GM19193 (cell line): ENCODE measurements around the gene TMEM132D.

Experiments used
- POLR2A ChIP-seq: IDR thresholded peaks from 4 replicates; pipeline ENCODE4 v1.6.1; 2011; ENCODE audit not compliant: insufficient read depth, insufficient read length; ENCODE audit errors: extremely low read depth

TMEM132D gene

DNA sequence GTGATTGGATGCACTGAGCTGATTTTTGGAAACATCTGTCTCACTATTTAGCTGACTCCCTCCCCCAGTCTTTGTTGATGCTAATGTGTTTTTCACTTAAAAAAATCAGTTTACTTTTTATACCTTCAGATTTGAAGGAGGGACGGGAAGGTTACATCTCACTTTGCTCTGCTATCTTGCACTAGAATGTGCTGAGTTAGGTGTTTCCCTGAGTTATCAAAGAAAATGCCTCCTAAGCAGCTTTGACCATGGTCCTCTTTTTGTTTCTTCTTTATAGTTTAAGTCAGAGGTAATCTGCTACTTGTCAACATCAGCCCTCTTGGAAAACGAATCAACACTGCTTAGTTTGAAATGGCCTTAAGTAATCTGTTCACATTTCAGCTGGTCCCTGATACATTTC is 222.0 kb downstream of the TMEM132D start:
- no peak for TF ChIP-seq POLR2A

DNA sequence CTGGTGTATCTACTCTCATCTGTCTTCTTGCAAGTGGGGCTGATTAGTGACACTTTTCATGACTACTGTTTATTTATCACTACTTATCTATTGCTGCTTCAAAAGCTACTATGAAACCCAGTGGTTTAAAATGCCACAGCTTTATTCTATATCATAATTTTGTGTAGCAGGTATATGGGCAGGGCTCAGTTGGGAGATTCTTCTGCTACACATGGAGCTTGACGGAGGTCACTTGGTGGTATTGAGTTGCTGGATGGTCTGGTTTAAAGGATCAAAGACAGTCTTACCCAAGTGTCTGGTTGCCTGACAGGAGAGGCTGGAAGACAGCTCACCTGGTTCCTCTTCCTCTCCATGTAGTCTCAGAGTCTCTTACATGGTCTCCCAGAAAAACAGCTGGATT is 222.7 kb downstream of the TMEM132D start:
- TF ChIP-seq POLR2A: no peak

DNA sequence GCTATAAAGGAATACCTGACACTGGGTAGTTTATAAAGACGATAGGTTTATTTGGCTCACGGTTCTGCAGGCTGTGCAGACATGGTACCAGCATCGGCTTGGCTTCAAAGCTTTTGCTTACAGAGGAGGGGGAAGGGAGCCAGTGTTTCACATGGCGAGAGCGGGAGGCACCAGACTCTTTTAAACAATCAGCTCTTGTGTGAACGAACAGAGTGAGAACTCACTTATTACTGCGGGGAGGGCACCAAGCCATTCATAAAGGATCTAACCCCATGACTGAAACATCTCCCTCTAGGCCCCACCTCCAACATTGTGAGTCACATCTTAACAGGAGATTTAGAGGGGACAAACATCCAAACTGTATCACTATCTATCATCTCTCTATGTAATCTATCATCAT is 227.4 kb downstream of the TMEM132D start:
- no peak for TF ChIP-seq POLR2A

DNA sequence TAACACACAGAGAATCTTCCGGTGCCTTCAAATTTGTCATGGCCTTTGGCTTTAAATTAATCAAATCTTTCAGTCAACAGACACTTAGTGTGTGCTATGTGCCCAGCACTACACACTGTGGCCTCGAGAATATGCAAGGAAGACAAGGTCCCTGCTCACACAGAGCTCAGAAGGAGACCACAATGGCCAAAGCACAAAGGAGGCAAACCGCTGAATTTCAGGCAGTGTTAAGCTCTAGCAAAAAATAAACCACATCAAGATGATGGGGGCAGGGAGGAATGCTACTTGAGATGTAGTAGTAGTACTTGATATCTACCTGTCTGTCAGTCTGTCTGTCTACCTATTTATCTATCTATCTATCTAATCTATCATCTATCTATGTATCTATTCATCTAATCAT is 227.9 kb downstream of the TMEM132D start:
- no peak for TF ChIP-seq POLR2A

DNA sequence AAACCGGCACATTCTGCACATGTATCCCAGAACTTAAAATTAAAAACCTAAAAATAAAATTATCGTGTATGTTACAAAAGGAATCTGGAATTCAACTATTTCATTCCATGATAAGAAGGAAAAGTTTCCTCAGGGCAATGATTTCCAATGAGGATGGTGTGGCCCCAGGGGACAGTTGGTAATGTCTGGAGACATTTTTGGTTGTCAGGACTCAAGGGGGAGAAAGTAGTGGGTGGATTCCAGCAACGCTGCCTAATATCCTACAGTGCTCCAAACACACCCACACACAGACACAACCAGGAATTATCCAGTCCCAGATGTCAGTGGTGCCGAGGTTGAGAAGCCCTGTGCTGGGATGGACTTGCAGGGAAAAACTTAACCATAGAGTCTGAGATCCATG is 228.3 kb downstream of the TMEM132D start:
- no peak for TF ChIP-seq POLR2A

DNA sequence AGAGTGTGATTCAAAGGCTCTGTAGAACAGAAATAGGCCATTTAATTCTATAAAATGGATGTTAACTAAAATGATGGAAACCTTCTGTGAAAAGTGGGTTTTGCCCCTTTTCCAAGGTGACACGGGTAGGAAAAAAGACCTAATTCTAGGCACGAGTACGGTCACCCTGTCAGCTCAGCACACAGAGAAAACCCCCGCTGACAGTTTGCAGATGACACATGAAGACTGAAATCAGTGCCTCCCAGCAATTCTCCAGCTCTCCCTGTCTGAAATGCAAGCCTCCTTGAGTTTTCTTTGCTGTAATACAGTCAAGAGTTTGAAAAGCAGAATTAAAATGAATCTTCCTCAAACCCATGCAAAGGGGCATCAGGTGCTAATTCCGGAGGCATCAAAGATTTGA is 230.0 kb downstream of the TMEM132D start:
- TF ChIP-seq POLR2A: no peak

DNA sequence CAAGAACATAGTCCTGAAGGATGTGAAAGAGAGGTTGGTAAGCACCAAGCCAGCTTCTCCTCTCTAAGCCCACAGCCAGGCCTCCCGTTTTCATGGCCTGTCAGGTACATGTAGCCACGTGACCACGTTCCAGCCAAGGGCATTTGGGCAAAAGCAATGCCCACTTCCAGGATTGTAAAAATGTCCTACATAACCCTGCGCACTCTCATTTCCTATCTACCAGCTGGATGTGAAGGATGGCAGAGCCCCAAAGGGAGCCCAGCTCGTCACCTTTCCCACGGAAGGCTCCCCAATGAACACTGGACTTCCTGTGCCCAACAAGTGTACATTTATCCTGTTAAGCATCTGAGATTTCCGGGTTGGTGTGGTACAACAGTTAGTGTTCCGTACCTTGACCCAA is 231.7 kb downstream of the TMEM132D start:
- TF ChIP-seq POLR2A: no peak

DNA sequence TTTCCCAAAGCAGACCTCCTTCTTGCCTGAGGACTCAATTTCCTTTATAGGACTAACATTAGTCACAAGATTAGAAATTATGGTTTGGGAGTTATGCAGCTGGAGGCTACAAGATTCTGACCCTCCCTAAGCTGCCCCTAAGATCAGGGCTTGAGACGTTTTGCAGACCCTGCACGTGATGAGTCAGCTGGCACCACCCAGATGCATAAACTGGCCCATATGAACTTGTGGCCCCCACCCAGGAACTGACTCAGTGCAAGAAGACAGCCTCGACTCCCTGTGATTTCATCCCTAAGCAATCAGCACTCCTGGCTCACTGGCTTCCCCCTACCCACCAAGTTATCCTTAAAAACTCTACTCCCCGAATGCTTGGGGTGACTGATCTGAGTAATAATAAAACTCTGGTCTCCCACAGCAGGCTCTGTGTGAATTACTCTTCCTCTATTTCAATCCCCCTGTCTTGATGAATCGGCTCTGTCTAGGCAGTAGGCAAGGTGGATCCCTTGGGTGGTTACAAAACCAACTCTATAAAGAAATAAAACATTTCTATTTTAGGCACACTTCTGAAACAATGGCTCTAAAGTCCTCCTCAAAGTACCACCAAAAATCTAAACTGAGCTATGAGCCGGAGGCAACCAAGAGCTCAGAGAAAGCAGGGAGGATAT is 233.4 kb downstream of the TMEM132D start:
- no peak for TF ChIP-seq POLR2A

DNA sequence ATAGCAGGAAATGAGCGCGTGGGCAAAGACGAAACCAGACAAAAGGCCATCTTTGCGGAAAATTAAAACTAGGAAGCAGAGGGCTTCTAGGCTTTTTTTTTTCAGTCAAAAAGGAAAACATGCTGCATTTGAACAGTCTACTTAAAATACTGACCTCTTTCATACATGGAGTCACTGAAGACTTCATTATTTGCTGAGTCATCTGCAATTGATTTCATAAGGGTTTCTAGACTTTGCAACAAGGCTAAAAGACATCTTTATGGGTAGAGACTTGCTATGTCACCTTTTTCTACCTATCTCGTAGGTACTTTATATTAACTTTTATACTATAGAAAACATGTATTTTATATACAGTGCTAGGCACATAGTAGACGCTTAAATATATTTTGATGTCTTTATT is 238.4 kb downstream of the TMEM132D start:
- TF ChIP-seq POLR2A: no peak

DNA sequence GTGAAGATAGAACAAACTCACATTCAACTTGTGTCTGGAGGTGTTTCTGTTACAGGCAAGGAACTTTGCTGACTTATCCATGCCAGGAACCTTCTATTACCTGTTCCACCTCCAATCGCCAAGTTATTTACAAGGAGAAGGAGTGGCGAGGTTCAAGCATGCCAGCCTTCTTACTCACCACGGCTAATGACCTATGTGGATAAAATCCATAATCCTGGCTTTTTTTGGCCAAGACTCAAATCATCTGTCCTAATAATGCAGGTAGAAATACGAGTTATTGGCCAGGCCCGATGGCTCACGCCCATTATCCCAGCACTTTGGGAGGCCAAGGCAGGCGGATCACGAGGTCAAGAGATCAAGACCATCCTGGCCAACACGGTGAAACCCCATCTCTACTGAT is 241.6 kb downstream of the TMEM132D start:
- no peak for TF ChIP-seq POLR2A

DNA sequence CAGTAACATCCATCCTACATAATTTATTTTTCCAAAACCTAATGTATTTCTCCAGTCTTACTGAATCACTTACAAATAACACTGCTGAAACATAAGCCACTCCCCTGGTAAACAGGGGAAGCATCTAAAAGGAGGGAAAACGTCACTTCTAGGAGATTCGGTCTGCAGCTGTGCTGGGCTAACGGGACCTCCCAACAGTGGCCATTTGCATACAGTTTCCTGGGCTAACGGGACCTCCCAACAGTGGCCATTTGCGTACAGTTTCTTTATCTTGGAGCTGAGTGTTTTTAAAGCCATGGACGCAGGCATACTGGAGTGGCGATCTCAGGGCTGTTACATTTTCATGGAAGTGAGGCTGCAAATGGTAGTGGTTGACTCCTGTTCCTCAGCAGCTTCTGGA is 242.9 kb downstream of the TMEM132D start:
- TF ChIP-seq POLR2A: no peak

DNA sequence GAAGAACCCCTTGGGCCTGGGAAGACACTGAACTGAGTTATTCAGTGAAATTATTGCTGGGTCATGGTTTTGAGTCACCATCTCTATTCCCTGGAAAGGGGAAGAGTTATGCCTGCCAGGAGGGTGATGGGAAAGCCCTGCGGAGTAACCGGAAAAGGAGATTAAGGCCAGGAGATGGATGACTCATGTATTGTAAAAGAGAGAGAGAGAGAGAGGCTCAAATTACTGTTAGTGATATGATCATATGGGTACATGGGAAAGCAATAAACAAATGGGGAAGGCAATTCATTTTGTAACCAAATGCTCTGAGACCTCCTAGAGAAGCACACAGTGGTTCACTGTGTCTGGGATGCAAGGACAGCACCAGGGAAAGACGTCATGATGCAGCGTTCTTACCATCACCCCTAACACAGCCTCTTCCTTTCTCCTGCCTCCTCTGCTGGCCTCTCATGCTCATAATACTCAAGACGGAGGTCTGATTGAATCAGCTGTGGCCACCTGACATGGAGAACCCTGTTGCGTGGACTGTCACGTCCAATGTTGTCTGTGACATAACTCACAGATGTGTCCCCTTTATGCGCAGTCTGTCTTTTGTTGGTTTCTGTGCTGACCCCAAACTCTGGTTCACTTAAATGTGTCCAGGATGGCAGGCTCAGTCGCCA is 243.7 kb downstream of the TMEM132D start:
- TF ChIP-seq POLR2A: no peak

DNA sequence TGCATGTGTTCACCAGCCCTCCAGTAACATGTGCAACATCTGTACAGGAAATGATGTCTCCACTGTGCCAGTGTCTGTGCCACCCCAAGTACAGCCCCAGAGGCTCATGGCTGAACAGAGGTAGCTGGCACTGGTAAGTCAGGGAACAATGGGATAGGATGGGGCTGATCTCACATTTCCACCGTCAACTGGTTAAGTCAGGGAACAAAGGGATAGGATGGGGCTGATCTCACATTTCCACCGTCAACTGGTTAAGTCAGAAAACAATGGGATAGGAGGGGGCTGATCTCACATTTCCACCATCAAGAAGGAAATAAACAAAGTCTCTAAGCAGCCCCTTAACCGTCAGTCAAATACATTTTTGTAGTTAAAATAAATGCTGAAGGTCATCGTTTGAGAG is 246.6 kb downstream of the TMEM132D start:
- no peak for TF ChIP-seq POLR2A

DNA sequence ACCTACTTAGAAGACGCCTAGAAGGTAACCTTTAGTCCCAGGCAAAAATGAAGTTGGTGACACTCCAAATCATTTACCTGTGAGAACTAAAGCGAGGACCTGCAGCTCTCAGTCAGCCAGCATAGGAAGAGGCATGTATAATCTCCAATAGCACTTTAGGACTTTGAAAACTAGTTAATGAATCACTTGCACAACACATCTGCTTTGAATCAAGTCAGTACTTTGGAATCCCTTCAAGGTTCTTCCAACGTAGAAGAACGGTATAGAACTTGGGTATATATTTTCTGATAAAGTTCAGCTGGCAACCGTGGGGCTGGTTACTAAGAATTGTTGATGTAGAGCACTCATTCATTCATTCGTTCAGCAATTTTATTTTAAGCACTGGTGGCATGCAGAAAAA is 251.9 kb downstream of the TMEM132D start:
- TF ChIP-seq POLR2A: no peak

DNA sequence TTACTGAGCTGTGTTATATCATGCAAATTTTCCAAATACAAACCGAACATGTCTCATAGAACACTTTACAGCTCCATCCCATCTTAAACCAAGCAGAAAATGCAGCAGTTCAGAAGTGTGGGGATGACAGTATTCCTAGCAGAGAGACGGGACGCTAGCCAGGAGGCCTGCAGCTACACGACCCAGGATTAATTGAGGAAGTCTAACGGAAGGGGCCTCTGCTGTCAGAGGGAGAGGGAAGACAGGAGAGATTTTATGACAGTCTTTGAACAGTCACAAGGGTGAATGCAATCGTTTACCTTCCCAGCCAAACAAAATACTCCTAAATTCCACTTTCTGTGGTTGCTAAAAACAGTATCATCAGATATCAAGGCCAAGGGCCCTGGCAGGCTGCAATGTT is 261.9 kb downstream of the TMEM132D start:
- no peak for TF ChIP-seq POLR2A

DNA sequence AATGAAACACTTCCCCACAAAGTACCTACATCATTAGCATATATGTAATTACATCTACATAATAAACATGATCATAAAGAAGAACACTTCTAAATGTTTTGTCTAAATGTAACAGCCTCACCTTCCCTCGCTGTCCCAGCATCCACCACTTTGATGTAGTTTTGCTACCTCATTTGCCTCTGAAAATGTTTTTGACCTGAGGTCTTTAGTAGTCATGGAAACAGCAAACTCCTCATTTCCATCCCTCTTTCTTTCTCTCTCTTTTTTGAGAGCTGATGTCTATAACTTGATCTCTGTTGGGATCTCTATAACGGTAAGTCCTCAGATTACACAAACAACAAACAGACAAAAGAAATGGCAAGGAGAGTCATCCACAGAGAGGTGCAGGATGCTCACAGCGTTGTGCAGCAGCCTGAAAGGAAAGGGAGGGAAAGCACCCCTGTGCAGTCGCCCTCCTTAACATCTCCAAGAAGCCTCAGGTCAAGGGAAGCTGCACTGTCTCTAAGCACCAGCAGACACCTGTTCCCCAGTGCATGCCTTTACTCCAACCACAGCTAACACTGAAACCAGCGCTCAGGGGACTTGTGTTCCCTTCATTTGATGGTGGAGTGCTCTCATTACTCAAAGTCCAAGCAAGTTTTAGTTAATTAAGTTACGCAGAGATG is 268.7 kb downstream of the TMEM132D start:
- no peak for TF ChIP-seq POLR2A
